Measurements from ENCODE around the gene LHX5.
"Not testable (repeated sequence)": the region's sequence is repeated elsewhere in the genome, so short reads cannot be mapped to it uniquely, and the experiment has no call there.

LHX5 gene

DNA sequence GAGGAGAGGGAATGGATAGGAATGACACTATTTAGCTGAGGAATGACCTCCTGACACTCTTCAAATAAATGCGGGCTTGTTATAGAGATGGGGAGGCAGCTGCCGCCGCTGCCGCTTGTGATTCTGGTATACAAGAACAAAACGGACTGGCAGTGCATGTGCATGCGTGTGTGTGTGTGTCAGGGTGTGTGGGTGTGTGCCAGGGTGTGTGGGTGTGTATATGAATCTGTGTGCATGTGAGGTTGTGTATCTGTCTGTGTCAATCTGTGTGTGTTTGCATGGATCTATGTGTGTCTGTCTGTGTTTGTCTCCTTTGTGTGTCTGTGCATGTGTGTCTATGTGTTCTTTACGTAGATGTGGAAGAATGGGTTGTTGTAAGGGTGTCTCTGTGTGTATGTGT lies 26.0 kb upstream of the LHX5 start:
- no peak for FAIRE-seq
- no peak for DNase-seq (ENCODE audit: insufficient read length)
- TF ChIP-seq TAF1 (IDR thresholded peaks at IDR 0.05; ENCODE audit: borderline replicate concordance, low read depth, low read length) (no peak), POLR2A (IDR thresholded peaks at IDR 0.05; ENCODE audit: low read depth, low read length) (no peak), POLR2AphosphoS5 (IDR thresholded peaks at IDR 0.05; ENCODE audit: low read depth, low read length) (no peak)

DNA sequence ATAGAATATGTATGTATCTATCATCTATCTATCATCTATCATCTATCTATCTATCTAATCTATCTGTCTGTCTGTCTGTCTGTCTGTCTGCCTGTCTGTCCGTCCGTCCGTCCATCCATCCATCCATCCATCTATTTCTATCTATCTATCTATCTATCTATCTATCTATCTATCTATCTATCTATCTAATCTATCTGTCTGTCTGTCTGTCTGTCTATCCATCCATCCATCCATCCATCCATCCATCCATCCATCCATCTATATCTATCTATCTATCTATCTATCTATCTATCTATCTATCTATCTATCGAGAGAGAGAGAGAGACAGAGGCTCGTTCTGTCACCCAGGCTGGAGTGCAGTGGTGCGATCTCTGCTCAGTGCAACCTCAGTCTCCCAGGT lies 24.3 kb upstream of the LHX5 start:
- not testable (repeated sequence) for DNase-seq (ENCODE audit: insufficient read length); FAIRE-seq

DNA sequence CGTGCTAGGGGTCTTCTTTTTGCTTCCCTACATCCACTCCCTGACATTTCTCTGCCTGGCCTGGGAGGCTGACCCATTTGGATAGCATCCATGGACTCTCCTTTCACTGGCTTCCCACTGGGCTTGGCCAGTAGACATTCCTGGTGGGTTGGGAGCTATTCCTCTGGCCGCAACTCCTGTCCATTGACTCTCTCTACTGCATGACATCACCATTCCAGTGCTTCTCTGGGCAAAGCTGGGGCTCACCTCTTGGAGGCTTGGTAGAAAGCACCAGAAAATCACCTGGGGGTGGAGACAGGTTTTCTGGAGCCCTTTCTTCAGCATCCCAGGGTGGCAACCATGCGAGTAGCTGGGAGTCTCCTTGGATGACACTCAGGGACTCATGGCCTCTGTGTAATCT lies 16.7 kb upstream of the LHX5 start:
- no peak for FAIRE-seq
- TF ChIP-seq POLR2A (IDR thresholded peaks at IDR 0.05; ENCODE audit: low read depth, low read length) (no peak), TAF1 (IDR thresholded peaks at IDR 0.05; ENCODE audit: borderline replicate concordance, low read depth, low read length) (no peak), POLR2AphosphoS5 (IDR thresholded peaks at IDR 0.05; ENCODE audit: low read depth, low read length) (no peak)

DNA sequence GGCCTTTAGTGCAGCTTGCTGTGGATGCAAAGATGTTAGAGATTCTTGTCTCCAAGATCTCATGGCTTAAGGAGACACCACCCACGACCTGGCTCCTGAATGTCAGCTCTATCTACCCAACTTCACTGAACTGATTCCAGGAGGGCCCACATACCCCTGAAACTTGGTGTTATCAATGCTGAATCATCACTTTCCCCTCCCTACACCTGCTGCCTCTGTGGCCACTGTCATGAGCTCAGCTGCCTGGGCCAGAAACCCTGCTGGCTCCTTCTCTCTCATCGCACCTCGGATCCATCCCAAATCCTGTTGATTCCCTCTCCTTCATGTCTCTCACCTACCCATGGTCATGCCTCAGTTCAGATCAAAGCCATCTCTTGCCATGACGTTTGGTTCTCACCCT lies 15.1 kb upstream of the LHX5 start:
- DNase-seq (ENCODE audit: insufficient read length) (no peak), FAIRE-seq (no peak)
- TF ChIP-seq TAF1 (IDR thresholded peaks at IDR 0.05; ENCODE audit: borderline replicate concordance, low read depth, low read length): no peak
- no peak for TF ChIP-seq POLR2A (IDR thresholded peaks at IDR 0.05; ENCODE audit: low read depth, low read length)
- no peak for TF ChIP-seq POLR2AphosphoS5 (IDR thresholded peaks at IDR 0.05; ENCODE audit: low read depth, low read length)

More for the DNA sequence above, 16.7 kb upstream of the LHX5 start:
- no peak for DNase-seq (ENCODE audit: insufficient read length)

DNA sequence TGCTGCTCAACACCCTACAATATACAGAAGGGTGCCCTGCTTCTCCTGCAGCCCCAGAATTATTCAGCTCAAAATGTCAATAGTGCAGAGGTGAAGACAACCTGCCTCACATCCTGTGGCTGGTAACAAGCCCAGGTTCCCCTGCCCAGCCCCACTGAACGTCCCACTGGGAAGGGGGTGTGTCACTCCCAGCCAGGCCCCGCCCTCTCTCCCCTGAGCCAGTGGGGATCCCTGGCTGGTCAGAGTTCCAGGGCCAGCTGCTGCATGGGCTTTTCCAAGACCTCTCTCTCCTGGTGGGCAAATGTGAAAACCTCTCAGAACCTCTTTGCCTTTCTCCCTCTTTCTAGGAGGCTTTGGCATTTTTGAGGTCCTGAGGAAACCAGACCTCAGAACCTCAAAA lies 13.7 kb upstream of the LHX5 start:
- DNase-seq (ENCODE audit: insufficient read length) (no peak), FAIRE-seq (no peak)
- TF ChIP-seq TAF1 (IDR thresholded peaks at IDR 0.05; ENCODE audit: borderline replicate concordance, low read depth, low read length) (no peak), POLR2A (IDR thresholded peaks at IDR 0.05; ENCODE audit: low read depth, low read length) (no peak), POLR2AphosphoS5 (IDR thresholded peaks at IDR 0.05; ENCODE audit: low read depth, low read length) (no peak)

DNA sequence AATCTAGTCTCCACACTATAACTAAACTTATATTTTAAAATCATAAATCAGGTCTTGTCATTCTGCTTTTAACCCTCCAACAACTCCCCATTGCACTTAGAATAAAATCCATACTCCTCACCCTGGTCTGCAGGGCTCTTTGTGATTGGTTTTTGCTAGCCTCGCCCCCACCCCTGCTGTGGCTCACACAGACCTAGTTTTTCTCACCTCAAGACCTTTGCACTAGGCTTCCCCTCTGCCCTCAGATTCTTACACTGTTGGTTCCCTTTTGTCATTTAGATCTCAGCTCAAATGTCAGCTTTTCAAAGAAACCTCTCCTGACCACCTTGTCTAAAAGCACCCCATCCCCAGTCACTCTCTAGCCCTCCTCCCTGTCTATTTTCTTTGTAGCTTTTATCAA lies 10.7 kb upstream of the LHX5 start:
- DNase-seq (ENCODE audit: insufficient read length): no peak
- no peak for FAIRE-seq
- no peak for TF ChIP-seq TAF1 (IDR thresholded peaks at IDR 0.05; ENCODE audit: borderline replicate concordance, low read depth, low read length)
- TF ChIP-seq POLR2AphosphoS5 (IDR thresholded peaks at IDR 0.05; ENCODE audit: low read depth, low read length): no peak
- no peak for TF ChIP-seq POLR2A (IDR thresholded peaks at IDR 0.05; ENCODE audit: low read depth, low read length)

DNA sequence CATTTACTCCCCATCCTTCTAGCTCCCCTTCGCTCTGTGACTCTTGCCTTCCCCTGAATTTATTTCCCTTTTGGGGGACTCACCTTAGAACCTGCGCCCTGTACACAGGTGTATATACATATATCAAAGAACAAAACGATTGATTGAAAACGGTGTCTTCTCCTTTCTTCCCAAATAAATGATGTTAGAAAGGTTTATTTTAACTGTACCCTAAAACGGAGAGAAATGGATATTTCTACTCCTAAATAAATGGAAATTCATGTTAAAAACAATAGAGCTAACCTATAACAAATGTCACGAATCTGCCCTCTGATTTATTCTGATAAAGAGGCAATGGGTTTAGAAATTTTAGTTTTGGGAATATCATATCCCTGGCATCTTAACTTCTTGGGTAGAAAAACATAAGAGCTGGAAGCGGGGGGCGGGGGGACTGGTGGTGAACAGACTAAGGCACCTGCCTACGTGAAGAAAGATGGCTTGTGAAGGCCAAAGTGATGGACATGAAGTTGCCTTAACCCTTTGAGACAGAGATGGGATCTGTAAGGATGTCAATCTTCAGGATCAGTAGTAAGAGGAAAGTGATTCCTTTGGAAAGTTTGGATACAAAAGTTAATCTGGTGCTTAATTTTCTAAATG lies 8.8 kb upstream of the LHX5 start:
- TF ChIP-seq TAF1 (IDR thresholded peaks at IDR 0.05; ENCODE audit: borderline replicate concordance, low read depth, low read length): no peak
- TF ChIP-seq POLR2AphosphoS5 (IDR thresholded peaks at IDR 0.05; ENCODE audit: low read depth, low read length): no peak
- no peak for TF ChIP-seq POLR2A (IDR thresholded peaks at IDR 0.05; ENCODE audit: low read depth, low read length)
- DNase-seq (ENCODE audit: insufficient read length) (no peak), FAIRE-seq (no peak)

DNA sequence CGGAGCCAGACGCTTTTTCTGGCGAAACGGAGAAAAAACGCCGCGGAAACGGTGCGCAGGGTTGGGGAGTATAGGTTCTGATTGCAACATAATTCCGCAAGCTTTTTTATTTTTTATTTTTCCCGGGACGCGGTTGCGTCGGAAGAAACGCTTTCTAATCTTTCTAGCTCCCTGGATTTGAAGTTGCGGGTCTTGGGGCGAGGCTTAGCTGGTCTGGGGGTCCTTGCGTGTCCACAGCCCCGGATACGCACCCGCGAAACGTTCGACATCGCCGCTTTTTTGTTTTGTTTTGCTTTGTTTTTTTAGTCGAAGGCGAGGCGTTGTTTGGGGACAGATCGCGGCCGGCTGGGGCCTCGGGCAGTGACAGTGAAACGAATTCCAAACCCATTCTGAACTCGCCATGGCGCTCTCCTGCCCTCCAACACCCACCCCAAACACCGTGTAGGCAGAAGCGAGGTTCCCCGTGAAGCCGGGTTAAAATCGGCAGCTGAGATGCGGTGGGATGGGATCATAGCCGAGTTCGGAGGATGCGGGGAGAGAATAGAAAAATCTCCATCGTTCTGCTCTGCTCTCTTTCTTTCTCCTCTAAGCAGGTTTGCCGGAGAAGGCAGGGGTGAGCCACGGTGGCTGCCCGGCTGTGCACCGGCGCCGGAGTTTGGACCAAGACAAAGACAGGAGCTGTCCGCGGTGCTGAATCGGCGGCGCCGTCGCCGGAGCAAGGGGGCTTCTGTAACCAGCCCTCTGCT lies 8.1 kb upstream of the LHX5 start:
- no peak for TF ChIP-seq TAF1 (IDR thresholded peaks at IDR 0.05; ENCODE audit: borderline replicate concordance, low read depth, low read length)
- TF ChIP-seq POLR2A (IDR thresholded peaks at IDR 0.05; ENCODE audit: low read depth, low read length): no peak
- TF ChIP-seq POLR2AphosphoS5 (IDR thresholded peaks at IDR 0.05; ENCODE audit: low read depth, low read length): no peak
- FAIRE-seq (no peak), DNase-seq (ENCODE audit: insufficient read length) (no peak)

DNA sequence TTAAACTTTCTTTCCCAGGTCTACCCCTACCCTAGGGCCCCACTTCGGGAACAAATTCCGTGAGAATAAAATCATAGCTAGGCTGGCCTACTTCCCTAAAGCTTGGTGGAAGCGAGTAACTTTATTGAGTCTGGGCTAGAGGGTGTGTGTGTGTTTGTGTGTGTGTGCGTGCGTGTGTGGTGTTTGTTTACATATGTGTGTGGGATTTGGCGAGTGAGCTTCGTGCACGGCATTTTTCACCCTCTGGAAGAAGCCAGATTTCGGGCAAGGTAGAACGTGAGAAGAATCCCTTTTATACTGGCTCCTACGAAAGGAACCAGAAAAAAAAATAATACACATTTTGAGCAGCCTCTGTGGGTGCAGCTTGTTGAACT lies 7.5 kb upstream of the LHX5 start:
- no peak for FAIRE-seq
- TF ChIP-seq TAF1 (IDR thresholded peaks at IDR 0.05; ENCODE audit: borderline replicate concordance, low read depth, low read length) (no peak), POLR2A (IDR thresholded peaks at IDR 0.05; ENCODE audit: low read depth, low read length) (no peak), POLR2AphosphoS5 (IDR thresholded peaks at IDR 0.05; ENCODE audit: low read depth, low read length) (no peak)
- no peak for DNase-seq (ENCODE audit: insufficient read length)

DNA sequence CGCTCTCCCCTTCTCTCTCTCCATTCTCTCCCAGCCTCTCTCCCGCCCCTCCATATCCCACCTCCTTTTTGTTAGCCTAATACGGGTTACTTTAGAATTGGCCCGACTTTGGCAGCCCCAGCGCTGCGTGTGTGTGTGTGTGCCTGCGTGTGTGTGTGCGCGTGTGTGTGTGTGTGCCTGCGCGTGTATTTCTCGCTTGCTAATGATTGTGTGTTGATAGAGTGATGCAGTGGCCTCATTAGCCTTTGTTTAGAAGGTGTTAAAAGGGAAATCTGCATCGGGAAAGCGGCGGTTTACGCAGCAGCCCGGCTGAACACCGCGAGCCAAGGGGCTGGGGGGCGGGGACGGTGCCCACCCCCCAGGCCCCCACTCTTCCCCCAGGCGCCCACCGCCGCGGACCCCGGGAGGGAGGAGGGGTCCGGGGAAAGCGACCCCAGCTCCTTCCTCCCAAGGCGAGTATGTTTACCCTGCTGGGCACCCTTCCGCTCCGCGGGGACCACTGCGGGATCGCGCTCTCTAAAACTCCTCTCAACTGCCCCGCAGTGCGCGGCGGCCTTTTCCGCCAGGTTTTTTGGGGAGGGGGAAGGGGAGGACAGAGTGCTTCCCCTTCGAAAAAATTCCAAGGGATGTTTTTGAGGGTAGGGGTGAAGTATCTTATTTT lies 6.8 kb upstream of the LHX5 start:
- DNase-seq (ENCODE audit: insufficient read length): no peak
- no peak for FAIRE-seq
- TF ChIP-seq POLR2A (IDR thresholded peaks at IDR 0.05; ENCODE audit: low read depth, low read length) (no peak), POLR2AphosphoS5 (IDR thresholded peaks at IDR 0.05; ENCODE audit: low read depth, low read length) (no peak), TAF1 (IDR thresholded peaks at IDR 0.05; ENCODE audit: borderline replicate concordance, low read depth, low read length) (no peak)

DNA sequence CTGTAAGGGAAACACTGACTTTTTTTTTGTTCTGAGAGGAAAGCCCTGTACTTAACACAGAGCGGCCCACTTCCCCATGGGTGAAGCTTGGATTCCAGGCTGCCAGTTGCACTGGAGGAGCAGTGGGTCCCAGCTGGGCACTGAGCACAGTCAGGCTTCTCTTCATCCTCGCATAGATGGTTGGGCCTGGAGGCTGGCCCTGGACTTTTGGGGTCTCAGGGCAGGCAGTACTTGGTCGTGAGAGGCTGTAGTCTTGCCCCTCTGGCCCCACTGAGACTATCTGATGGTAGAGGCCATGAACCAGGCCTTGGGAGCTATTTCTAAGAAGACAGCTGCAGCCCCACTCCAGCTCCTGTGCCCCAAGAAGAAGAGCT lies 6.2 kb upstream of the LHX5 start:
- TF ChIP-seq POLR2A (IDR thresholded peaks at IDR 0.05; ENCODE audit: low read depth, low read length) (no peak), TAF1 (IDR thresholded peaks at IDR 0.05; ENCODE audit: borderline replicate concordance, low read depth, low read length) (no peak), POLR2AphosphoS5 (IDR thresholded peaks at IDR 0.05; ENCODE audit: low read depth, low read length) (no peak)
- DNase-seq (ENCODE audit: insufficient read length) (no peak), FAIRE-seq (no peak)
